SIG-M5 treated with dmso at 0.1 percent for 504 hours (cell line): ENCODE measurements around the gene YLPM1.

Experiments
- DNase-seq: peaks from one replicate; lab custom pipeline; 2025; ENCODE audit not compliant: unreplicated experiment; lab: John Stamatoyannopoulos, UW

YLPM1 gene

GRCh38 chr14:74836251-74836960 is 73.3 kb downstream of the YLPM1 start:
- no peak for DNase-seq

- no peak for DNase-seq
Measured at GRCh38 chr14:74838166-74838565, 75.0 kb downstream of the YLPM1 start.

GRCh38 chr14:74840603-74841030 is 77.5 kb downstream of the YLPM1 start:
- DNase-seq = no peak

GRCh38 chr14:74841230-74842207 is 78.4 kb downstream of the YLPM1 start:
- DNase-seq = peak; percentile 73

DNA sequence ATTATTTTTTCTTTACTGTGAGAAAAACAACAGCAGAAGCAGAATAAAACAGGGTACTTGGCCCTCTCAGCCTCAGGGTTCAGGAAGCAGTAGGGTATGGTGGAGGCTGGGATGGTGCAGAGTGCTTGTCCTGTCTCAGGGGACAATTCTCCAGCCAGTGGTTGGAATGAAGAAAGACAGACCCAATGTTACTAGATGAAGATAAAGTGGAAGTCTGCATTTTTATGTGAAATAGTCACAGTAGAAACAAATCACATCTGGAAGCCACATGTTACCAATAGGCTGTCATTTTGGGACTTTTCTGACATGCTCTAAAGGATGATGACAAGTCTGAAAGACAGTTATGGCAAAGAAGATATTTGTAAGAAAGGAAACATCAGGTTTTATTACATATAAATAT is 80.5 kb downstream of the YLPM1 start:
- no peak for DNase-seq

- no peak for DNase-seq
Measured at GRCh38 chr14:74846168-74846567, 83.1 kb downstream of the YLPM1 start.

DNA sequence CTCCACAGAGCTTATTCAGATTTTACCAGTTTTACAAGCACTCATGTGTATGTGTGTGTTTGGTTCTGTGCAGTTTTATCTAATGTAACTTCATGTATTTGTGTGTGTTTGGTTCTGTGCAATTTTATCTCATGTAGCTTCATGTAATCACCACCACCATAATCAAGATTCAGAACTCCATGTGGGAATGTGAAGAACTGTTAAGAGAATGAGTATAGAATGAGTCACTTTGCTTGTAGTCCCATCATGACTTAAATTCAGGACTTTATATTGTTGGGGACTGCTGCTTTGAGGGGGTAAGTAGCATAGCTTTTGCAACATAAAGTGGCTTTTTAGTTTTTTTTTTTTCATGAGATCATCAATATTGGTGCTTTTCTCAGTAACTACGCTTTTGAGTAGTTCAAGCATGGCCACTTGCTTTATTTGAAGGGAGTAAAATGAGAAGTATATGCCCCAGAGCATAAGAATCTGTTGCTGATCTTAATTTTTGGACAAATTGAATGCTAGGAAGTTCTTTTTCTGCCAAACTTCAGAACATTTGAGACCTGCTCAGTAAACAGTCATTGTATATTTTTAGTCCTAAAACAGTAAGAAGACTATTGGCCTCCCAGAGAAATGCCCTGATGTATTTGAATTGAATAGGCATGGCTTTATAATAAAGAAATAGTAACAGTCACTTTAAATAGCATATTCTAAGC is 84.0 kb downstream of the YLPM1 start:
- DNase-seq = no peak

DNA sequence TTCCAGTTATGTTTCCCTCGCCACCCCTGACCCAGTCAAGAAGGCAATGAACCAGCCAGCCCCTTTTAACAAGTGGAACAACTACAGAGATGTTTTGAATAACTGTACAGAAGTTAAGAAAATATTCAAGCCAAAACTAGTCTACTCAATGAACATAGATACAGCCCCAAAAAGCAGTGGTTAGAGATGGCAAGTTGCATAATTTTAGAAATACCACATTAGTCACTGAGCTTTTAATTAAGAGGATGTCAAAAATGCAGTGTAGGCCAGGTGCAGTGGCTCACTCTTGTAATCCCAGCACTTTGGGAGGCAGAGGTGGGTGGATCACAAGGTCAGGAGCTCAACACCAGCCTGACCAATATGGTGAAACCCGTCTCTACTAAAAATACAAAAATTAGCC is 85.7 kb downstream of the YLPM1 start:
- peak; percentile 31 for DNase-seq

DNA sequence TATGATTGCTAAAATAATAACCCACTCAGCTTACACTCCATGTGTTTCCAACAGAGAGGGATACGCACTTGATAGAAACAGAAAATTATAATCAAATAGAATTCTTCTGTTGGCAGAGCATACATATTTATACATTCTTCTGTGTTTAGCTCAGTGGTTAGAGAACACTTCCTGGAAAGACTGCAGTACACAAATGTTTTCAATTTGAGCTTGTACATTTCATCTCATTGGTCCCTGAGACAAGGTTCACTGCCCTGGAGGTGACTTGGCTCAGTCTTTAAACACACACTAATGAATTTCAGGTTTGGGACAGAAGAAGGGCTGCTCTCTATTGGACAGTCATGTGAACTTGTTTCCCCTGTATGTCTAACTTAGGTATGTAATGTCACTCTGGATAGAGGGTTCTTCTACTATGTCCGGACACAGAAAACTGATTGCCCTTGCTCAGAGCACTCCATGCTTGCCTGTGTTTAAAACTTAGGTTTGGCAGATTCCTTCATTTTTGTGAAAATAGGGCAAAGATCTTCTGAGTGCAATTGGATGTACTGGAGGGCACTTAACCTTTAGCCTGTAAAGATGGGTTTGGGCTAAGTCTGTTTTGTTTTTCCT is 89.9 kb downstream of the YLPM1 start:
- DNase-seq = peak; percentile 28

DNA sequence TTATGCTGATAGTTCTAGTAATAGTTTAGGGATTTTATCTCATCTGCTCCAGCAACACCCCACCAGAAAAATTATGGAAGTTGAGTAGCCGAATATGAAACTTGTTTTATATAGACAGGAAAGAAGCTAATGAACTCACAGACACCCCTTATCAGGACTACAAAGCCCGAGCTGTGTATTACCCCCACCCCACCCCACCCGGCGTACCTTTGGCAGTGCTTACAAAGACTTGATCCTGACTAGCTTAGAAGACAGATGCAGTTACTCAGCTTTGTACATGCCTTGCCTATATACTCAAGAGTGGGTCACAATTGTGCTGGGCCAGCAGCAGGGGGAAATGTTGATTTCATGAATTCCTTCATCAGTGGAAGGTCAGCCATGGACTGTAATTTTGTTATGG is 90.5 kb downstream of the YLPM1 start:
- DNase-seq = no peak

DNA sequence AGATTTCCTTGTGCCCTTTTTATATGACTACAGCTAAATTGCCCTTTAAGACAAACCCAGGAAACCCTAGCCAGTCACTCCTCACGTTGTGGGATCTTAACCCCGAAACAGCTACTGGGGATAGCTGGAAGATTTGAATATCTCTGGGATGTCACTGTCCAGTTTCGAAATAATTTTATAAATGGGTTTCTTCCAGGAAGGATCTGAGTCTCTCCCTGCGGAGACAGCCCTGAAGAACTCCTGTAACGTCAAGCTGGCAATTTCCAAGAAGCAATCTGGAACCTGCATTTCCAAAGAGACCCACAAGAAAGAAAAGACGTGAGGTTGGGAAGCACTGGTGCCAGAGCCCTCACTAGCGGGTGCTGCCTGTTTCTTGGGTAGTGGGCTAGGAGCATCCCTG is 91.9 kb downstream of the YLPM1 start:
- DNase-seq = no peak

- DNase-seq = no peak
Measured at GRCh38 chr14:74855945-74856344, 92.8 kb downstream of the YLPM1 start.

GRCh38 chr14:74856366-74856765 is 93.2 kb downstream of the YLPM1 start:
- DNase-seq = no peak

DNA sequence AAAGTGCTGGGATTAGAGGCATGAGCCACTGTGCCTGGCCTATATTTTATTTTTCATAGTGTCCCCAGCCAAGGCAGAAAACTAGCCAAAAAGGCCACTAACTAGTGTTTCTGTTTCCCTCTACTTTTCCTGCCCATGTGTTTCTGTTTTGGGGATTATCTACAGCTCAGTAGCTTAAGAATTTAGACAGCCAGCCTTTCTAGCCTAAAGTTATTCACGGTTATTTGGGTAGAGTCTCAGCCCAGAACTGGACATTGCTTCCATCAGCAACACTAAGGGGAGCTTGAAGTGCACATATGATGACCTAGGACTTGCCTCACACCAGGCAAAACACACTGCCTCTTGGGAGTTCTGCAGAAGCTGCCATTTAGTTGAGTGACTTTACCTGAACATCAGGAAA is 94.9 kb downstream of the YLPM1 start:
- DNase-seq = no peak

DNA sequence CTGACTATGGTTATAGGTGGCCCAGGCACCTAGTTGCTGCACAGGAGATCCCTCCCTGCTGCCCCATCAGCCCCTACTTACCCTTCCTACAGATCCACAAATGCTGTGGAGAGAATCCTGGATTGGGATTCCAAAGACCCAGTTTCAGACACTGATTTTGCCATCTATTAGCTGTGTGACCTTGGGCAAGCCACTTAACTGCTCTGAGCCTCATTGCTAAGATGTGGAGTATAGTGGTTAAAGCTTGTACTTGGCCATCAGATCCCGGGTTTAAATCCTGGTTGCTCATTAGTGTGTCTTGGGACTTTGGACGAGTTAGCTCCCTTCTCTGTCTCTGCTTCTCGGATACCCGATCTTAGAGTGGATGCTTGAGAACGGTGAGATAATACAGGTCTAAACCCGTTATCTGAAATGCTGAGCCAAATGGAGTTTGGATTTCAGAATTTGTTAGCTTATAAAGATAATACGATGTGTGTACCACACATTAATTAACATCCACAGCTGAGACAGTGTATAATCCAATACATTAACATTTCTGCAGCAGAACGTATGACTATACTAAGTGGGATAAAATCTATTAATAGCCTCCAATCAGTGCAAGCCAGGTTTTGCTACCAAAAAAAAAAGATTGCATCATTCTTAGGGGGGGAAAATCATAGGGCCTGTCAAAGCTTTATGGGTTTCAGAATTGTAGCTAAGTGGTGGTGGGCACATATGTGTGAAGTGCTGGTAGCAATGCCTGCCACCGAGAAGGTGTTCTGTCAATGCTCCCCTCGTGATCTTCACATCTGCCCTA is 96.8 kb downstream of the YLPM1 start:
- no peak for DNase-seq

DNA sequence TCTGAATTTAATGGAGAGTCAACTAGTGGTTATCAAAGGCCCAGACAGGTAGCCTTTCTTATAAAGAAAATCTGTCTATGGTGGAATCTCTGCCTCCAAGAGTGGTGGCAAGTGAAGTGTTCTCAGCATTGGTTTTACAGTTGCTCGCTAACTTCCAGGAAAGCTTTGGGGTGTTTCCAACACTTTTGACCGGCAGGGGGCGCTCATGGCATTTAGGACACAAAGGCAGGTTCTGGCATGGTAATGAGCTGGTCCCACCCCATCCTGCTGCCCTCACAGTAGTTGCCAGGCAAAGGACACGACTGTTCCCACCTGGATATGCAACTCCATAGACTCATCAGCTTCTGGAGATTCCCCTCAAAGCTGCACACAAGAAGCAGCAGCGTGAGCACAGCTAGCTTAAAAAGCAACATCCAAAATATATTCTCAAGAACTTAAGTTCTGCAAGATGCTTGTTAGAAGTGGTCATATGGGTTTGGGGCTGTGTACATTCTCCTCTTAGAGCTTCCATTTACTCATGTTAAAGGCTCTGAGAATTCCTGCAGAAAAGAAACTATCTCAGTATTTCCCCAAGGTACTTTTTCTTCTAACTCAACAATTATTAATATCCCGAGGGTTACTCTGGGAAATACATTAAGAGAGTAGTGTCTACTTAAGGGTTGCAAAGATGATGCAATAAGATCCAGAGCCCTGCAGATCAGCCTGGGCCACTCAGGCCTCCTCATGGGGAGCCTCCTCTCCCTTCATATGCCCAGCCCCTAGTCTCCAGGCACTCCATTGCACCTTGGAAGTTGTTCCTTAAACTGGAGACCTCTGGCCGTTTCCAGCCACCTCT is 98.0 kb downstream of the YLPM1 start:
- DNase-seq = peak; percentile 75

DNA sequence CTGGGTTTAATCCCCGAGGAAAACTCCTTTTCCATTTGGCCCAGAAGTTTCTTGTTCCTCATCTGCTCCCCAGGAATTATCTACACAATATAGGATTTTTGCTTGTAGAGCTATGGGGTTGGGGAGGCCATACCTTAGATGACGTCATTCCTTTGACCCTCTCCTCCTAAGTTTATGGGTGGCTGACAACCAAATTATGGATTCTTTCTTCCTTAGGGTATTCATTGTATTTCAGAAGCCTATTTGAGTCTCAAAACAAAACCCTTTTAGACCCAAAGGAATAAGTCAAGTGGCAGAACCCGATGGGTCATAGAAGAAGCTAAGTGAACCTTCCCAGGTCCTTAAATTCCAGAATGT is 98.6 kb downstream of the YLPM1 start:
- DNase-seq = no peak

GRCh38 chr14:74863274-74863673 is 100.2 kb downstream of the YLPM1 start:
- peak; percentile 16 for DNase-seq

GRCh38 chr14:74864198-74864597 is 101.1 kb downstream of the YLPM1 start:
- DNase-seq = no peak

DNA sequence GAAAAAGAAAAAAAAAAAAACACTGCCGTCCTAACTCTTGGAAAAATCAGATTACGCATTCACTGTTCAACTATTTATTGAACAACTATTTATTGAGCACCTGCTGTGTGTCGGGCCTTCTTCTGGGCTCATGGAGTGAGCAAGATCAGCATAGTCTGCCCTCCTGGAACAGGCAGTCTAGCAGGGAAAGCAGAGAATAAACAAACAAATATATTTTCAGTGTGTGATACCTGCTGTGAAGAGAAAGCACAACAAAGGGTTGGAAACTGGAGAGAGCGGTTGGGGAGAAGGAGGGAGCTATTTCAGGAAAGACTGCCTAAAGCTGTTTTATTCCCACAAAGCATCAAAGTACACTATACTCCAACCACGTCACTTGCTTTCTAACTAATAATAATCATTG is 102.0 kb downstream of the YLPM1 start:
- no peak for DNase-seq
